ENCODE results near the gene UBXN10.
"Not testable (repeated sequence)": the region's sequence is repeated elsewhere in the genome, so short reads cannot be mapped to it uniquely, and the experiment has no call there.

UBXN10 gene

DNA sequence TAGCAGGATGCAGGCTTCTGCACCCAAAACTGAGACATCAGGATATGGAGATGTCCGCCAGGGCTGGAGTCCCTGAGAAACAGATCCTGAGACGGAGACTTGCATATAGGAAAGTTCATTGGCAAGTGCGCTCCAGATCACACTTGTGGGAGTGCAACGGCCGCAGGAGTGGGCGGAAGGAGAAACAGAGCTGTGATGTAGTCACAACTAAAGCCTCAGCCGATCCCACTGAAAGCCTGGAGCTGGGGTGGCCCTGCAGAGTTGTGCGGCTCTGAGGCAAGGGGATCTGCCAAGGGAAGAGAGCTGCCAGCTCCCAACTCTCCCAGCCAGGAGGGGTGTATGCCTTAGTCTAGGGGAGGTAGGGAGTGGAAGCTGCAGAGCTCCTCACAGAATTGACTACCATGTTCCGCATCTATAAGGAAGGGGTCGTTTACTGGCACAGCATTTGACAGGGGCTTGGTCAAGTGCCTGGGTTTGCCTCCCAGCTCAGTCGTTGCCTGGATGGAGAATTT is 42.5 kb downstream of the UBXN10 start:
- in situ Hi-C loops (cut with HindIII; ENCODE audit: low sequenced_read_pairs), result no loop called here

DNA sequence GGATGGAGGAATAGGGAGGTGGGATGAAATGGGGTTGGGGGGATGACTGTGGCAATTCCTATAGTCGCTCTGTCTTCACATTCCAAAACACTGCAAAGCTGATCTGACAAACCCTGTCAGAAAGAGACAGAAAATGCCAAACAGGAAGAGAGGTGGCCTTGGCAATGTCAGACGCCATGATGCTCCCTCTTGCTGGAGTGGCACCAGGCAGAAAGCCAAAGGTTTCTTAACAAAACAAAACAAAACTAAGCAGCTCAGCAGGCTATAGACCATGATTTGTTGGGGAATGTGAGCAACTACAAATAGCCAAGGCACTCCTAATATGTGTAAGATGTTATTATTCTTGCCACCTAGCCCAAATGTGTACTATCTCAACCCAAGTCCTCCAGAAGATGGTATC is 43.3 kb downstream of the UBXN10 start:
- in situ Hi-C loops (cut with HindIII; ENCODE audit: low sequenced_read_pairs), result no loop called here

DNA sequence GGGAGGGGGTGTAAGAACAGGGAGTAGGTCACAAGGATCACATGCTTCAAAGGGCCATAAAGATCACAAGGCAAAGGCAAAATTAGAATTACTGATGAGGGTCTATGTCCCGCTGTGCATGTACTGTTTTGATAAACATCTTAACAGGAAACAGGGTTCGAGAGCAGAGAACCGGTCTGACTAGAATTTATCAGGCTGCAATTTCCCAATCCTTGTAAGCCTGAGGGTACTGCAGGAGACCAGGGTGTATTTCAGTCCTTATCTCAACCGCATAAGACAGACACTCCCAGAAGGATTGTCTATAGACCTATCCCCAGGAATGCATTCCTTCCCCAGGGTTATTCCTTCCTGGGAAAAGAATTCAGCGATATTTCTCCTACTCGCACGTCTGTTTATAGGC is 46.7 kb downstream of the UBXN10 start:
- in situ Hi-C loops (cut with HindIII; ENCODE audit: low sequenced_read_pairs), result not testable (repeated sequence)

DNA sequence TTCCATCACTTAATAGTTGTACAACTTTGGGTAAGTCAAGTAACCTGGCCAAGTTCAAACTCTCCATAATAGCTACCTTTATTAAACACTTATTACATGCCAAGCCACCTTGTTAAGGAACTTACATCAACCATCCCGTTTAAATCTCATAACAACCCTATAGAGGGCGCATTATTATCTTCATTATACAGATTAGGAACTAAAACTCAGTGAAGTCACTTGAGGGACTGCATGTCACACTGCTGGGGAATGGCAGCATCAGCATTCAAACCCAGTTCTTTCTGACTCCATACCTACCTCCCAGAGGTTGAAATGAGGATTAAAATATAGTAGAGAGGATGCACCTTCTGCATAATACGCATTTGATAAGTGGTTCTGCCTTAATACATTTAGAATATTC is 47.5 kb downstream of the UBXN10 start:
- in situ Hi-C loops (cut with HindIII; ENCODE audit: low sequenced_read_pairs), result no loop called here

DNA sequence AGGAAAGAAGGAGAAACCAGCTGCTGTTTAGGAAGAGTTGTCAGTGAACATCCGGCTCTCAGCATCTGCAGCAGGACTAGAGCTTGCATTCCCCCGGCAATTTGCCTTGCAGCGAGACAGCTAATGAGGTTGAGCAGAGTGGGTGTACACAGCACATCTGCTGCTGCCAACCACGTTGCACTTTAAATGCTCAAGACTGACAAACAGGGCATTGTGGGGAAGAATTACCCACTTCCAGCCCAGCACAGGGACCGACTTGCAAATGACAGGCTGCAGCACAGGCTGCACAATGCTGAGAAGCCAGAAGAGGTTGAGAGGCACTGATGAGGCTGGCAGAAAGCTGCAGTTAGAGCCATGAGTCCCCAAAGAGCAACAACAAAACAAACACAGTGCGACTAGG is 48.0 kb downstream of the UBXN10 start:
- in situ Hi-C loops (cut with HindIII; ENCODE audit: low sequenced_read_pairs), result no loop called here

DNA sequence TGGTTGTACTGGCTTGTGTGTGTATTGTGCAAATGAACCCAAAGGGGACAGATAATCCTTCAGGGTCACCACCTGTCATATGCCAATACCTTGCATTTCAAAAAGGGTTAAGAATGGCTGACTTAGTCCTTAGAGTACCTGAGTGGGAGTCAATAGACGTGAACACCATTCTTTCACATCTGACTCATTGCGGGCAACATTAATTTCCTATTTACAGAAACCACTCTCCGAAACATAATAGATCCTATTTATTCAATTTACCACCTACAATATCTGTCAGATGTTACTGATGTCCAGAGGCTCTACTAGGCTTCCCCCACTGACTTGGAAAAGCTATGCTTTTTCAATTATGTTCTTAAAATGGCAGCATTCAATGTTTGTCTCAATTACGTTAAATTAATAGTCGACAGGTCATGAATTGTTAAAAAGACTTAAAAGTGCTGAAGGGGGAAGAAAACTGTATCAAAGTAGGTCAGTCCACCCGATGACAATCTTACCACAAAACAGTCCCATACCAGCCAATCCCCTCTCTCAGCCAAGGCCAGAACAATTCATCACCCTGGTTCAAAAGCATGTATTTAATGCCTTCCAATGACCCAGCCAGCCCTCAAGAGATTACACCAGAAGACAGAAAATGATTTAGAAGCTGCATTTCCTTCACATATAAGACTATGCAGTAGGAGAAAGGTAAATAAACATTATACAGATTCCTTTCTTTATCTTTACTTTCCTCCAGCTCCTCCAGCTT is 49.1 kb downstream of the UBXN10 start:
- in situ Hi-C loops (cut with HindIII; ENCODE audit: low sequenced_read_pairs), result no loop called here

DNA sequence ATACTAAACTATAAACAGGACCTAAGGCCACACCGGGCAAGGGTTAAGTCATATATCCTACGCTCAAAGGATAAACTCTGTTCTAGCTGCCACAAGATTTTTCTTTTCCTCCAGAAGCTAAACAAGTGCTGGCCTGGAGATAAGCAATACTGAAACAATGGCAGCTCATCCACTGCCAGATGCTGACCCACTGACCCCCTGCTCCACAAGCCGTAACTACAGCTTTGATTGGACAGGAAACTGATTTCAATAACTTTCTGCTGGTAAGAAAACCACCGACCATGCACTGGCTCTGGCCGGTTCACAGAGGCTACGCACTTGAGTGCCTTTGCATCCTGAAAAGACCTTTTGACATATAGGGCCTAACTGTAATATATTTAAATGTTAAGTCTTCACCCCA is 51.8 kb downstream of the UBXN10 start:
- in situ Hi-C loops (cut with HindIII; ENCODE audit: low sequenced_read_pairs), result no loop called here

DNA sequence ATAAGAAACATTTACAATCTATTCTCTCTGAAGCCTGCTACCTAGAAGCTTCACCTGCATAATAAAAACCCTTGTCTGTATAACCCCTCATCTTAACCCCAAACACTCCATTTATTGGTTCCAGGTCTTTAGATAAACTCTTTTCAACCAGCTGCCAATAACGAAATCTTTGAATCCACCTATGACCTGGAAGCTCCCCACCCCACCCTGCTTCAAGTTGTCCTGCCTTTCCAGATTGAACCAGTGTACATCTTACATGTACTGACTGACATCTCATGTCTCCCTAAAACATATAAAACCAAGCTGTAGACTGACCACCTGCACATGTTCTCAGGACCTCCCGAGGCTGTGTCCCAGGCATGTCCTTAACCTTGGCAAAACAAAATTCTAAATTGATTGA is 54.1 kb downstream of the UBXN10 start:
- in situ Hi-C loops (cut with HindIII; ENCODE audit: low sequenced_read_pairs), result no loop called here

DNA sequence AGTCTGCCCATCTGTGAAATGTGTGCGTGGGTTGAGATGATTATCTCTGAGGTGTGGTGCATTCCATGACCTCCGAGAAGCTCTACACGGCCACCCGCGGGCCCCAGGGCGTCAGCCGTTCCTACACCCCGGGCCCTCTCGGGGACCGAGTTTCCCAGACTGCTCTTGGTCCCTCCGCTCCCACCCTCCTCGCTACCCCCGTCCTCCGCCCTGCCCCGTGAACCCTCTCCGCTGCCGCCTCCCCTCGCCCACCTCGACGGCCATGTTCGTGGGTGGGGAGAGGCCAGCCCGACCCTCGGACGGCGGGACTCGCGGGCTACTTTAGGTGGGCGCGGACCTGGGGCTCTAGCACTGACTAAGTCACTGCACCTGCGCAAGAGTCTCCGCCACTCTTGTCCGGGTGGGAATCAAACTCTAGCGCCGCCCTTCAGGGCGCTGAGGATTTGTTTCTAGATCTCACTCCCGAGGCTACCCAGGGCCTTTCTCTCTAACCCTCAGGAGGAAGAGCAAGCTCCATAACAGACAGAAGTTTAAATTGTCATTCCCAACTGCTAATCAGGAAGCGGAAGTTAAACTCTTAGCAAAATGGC is 57.1 kb downstream of the UBXN10 start:
- in situ Hi-C loops (cut with HindIII; ENCODE audit: low sequenced_read_pairs), result no loop called here
